C4-2B (cell line): ENCODE measurements around the gene C10orf95.

Experiments used
- ZFX ChIP-seq: fragments of 450-650 bp; IDR thresholded peaks from 2 replicates; pipeline ENCODE4 v1.6.1; 2017
- TF ChIP-seq, protein P1 (sequence below): fragments of 450-650 bp; conservative IDR thresholded peaks from 2 replicates; pipeline ENCODE4 v1.5.1; 2017; ENCODE audit warnings: mild to moderate bottlenecking

DNA sequence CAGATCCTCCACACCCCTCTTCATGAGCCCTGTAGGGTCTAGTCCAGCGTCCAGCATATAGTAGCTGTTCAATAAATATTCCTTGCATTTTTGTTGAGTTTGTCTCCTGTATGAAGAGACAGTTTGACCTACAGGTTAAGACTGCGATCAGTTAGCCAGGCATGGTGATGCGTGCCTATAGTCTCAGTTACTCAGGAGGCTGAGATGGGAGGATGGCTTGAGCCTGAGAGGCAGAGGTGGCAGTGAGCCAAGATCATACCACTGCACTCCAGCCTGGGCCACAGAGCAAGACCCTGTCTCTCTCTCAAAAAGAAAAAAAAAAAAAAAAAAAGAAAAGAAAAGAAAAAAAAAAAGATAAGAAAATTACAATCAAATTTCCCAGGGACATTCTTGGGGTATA lies 13.8 kb downstream of the C10orf95 start:
- TF ChIP-seq, protein P1, sequence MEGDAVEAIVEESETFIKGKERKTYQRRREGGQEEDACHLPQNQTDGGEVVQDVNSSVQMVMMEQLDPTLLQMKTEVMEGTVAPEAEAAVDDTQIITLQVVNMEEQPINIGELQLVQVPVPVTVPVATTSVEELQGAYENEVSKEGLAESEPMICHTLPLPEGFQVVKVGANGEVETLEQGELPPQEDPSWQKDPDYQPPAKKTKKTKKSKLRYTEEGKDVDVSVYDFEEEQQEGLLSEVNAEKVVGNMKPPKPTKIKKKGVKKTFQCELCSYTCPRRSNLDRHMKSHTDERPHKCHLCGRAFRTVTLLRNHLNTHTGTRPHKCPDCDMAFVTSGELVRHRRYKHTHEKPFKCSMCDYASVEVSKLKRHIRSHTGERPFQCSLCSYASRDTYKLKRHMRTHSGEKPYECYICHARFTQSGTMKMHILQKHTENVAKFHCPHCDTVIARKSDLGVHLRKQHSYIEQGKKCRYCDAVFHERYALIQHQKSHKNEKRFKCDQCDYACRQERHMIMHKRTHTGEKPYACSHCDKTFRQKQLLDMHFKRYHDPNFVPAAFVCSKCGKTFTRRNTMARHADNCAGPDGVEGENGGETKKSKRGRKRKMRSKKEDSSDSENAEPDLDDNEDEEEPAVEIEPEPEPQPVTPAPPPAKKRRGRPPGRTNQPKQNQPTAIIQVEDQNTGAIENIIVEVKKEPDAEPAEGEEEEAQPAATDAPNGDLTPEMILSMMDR, result no peak
- TF ChIP-seq ZFX, result no peak
